Heart left ventricle (tissue), 13 donors: ENCODE measurements around the gene SPATA2L.

Experiments used
- POLR2A ChIP-seq, 2 donors: fragments of 450-650 bp; IDR thresholded peaks; one replicate each; pipeline ENCODE4 v1.6.1; 2017; ENCODE audit warnings: antibody characterized with exemption in 2 of 2, mild to moderate bottlenecking in 2 of 2, moderate library complexity in 2 of 2
- TF ChIP-seq, protein P1 (sequence below), 12 donors: fragments of 200-600 bp; sonication (generic) in 4 of 12; IDR thresholded peaks; one replicate each; pipeline versions ENCODE4 v1.5.0 to v1.8.0; 2018 to 2022; ENCODE audit warnings: antibody characterized with exemption in 12 of 12, mild to moderate bottlenecking in 5 of 12
- donor health status: ischemic (EF 13 %, LVEDD 7.1; RV severe dilation, severe dysfunction).
- donor health status: DM: no; HTN: yes; CAD: no.
- donor health status: DM: no; HTN: no; CAD: no.
- donor health status: ischemic (EF 25% LVEDD 6.9; RV normal size, moderate dysfunction).
- donor health status: ischemic (EF 25% LVEDD 5.7; RV mildly dilated, moderate dysfunction).
- donor health status: ischemic (EF 35%, LVEDD 5.7; RV mildly dilated, moderate dysfunction).
- donor health status: nonischemic (EF 11% LVEDD 7.7; RV severe dilation, severe dysfunction).
- donor health status: DM: yes; HTN: yes; CAD: no.
- donor health status: PGD.
- donor health status: ischemic (EF 29% LVEDD 5.4; RV normal size, mild dysfunction).
- donor health status: nonischemic (EF 23%, LVEDD 6.1; RV moderate dilation, normal function).

DNA sequence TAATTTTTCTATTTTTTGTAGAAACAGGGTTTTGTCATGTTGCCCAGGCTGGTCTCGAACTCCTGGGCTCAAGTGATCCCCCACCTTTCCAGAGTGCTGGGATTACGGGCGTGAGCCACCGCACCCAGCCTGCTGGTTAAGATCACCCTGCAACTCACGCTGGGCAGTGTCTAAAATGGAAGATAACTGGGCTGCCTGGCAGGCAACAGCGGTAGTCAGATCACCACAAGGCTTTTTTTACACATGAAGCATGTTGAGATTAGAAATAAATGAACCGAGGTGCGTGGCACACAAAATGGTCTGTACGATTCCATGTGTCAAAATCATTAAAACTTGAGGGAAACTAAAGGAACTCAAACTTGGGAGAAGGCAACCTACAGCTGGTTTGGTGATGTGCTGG lies 46.6 kb upstream of the SPATA2L start:
- TF ChIP-seq POLR2A (IDR thresholded peaks at IDR 0.05), result no peak
- TF ChIP-seq, protein P1, sequence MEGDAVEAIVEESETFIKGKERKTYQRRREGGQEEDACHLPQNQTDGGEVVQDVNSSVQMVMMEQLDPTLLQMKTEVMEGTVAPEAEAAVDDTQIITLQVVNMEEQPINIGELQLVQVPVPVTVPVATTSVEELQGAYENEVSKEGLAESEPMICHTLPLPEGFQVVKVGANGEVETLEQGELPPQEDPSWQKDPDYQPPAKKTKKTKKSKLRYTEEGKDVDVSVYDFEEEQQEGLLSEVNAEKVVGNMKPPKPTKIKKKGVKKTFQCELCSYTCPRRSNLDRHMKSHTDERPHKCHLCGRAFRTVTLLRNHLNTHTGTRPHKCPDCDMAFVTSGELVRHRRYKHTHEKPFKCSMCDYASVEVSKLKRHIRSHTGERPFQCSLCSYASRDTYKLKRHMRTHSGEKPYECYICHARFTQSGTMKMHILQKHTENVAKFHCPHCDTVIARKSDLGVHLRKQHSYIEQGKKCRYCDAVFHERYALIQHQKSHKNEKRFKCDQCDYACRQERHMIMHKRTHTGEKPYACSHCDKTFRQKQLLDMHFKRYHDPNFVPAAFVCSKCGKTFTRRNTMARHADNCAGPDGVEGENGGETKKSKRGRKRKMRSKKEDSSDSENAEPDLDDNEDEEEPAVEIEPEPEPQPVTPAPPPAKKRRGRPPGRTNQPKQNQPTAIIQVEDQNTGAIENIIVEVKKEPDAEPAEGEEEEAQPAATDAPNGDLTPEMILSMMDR (IDR thresholded peaks at IDR 0.05), result no peak
